GM23338 (cell line): ENCODE data around the gene N4BP2L1. TPM values are rescaled to one million over a fixed set of nuclear protein-coding genes. Genes with fewer than 3 reads are reported as not detected.

Experiments
- ATAC-seq: fragments of 200-7000 bp; cut with Tn5 transposase; 3 replicates; pipeline ENCODE4 v1.9.1; 2020
- DNase-seq: peaks from one replicate; pipeline ENCODE4 v3.0.0-alpha.2; 2015; ENCODE audit warnings: low spot score
- H2AFZ ChIP-seq: fragments of 200-600 bp; sonication (generic); 2 replicates; pipeline ENCODE4 v1.8.0; 2016; ENCODE audit warnings: antibody characterized with exemption, mild to moderate bottlenecking, moderate library complexity
- H3F3A ChIP-seq: fragments of 200-600 bp; sonication (generic); replicated peaks from 2 replicates; pipeline ENCODE4 v1.8.0; 2017; ENCODE audit warnings: antibody characterized with exemption, mixed run types, low read depth
- H3K27ac ChIP-seq: fragments of 200-600 bp; sonication (generic); 2 replicates; pipeline ENCODE4 v1.6.1; 2016; ENCODE audit warnings: low read depth
- H3K27me3 ChIP-seq: fragments of 200-600 bp; sonication (generic); 2 replicates; pipeline ENCODE4 v1.8.0; 2016; ENCODE audit warnings: mild to moderate bottlenecking, mixed run types, moderate library complexity; ENCODE audit not compliant: insufficient read depth
- H3K36me3 ChIP-seq: fragments of 200-600 bp; sonication (generic); 2 replicates; pipeline ENCODE4 v1.8.0; 2016; ENCODE audit warnings: mild to moderate bottlenecking; ENCODE audit not compliant: insufficient read depth
- H3K4me1 ChIP-seq: fragments of 200-600 bp; sonication (generic); 2 replicates; pipeline ENCODE4 v1.8.0; 2016; ENCODE audit warnings: mild to moderate bottlenecking, moderate library complexity; ENCODE audit not compliant: insufficient read depth
- H3K4me2 ChIP-seq: fragments of 200-600 bp; sonication (generic); 2 replicates; pipeline ENCODE4 v1.7.1; 2017; ENCODE audit warnings: mixed run types
- H3K4me3 ChIP-seq: fragments of 200-600 bp; sonication (generic); 2 replicates; pipeline ENCODE4 v1.6.1; 2016; ENCODE audit warnings: mixed run types
- H3K79me2 ChIP-seq: fragments of 200-600 bp; sonication (generic); replicated peaks from 2 replicates; pipeline ENCODE4 v1.8.0; 2017; ENCODE audit warnings: mild to moderate bottlenecking; ENCODE audit not compliant: insufficient read depth
- H3K9me2 ChIP-seq: fragments of 200-600 bp; sonication (generic); 2 replicates; pipeline ENCODE4 v1.8.0; 2017; ENCODE audit not compliant: insufficient read depth
- H4K20me1 ChIP-seq: fragments of 200-600 bp; sonication (generic); replicated peaks from 2 replicates; pipeline ENCODE4 v1.8.0; 2017; ENCODE audit warnings: mild to moderate bottlenecking; ENCODE audit not compliant: insufficient read depth
- H3K27ac Mint-ChIP-seq: 2 replicates; pipeline ENCODE4 v1.8.0; 2020; ENCODE audit warnings: inconsistent platforms, mild to moderate bottlenecking, moderate library complexity, mixed read lengths
- H3K27me3 Mint-ChIP-seq: 3 replicates; pipeline ENCODE4 v1.8.0; 2022; ENCODE audit warnings: low read depth, mild to moderate bottlenecking, moderate library complexity, mixed read lengths, inconsistent platforms; ENCODE audit not compliant: insufficient read depth, poor library complexity
- H3K36me3 Mint-ChIP-seq: 3 replicates; pipeline ENCODE4 v1.8.0; 2021; ENCODE audit warnings: low read depth, mild to moderate bottlenecking, inconsistent platforms, moderate library complexity, mixed read lengths
- H3K4me1 Mint-ChIP-seq: 3 replicates; pipeline ENCODE4 v1.8.0; 2020; ENCODE audit warnings: mild to moderate bottlenecking, inconsistent platforms, mixed read lengths
- H3K4me3 Mint-ChIP-seq: 3 replicates; pipeline ENCODE4 v1.8.0; 2021; ENCODE audit warnings: moderate library complexity, mild to moderate bottlenecking, inconsistent platforms, mixed read lengths
- H3K9me3 Mint-ChIP-seq: 3 replicates; pipeline ENCODE4 v1.8.0; 2020; ENCODE audit warnings: moderate library complexity, mild to moderate bottlenecking, inconsistent platforms, mixed read lengths
- POLR2AphosphoS5 ChIP-seq: IDR thresholded peaks from 2 replicates; pipeline ENCODE4 v1.6.1; 2016; ENCODE audit warnings: antibody characterized with exemption, low read depth
- ZNF462 ChIP-seq: fragments of 250-450 bp; sonication (Bioruptor Pico); IDR thresholded peaks from 2 replicates; pipeline ENCODE4 v1.5.0; 2020; ENCODE audit warnings: mild to moderate bottlenecking, moderate library complexity
- polyA plus RNA-seq: library from polyadenylated mRNA; unstranded; fragments of >200 nt; fragmentation: Nextera tagmentation; extraction: Ambion mirVana; gene quantifications from 2 replicates; pipeline ENCODE4 v1.2.1, GENCODE V29; 2016
- total RNA-seq: library from RNA; depleted of rRNA; stranded (reverse); fragments of >200 nt; shearing (Covaris generic); gene quantifications from 2 replicates; pipeline ENCODE4 v1.2.3, GENCODE V29; 2014
- TF ChIP-seq, protein P1 (sequence below): IDR thresholded peaks from 2 replicates; pipeline ENCODE4 v1.6.1; 2016; ENCODE audit warnings: antibody characterized with exemption

Gene N4BP2L1
- total and polyA plus RNA-seq, 2 experiments from 2014 or later = 3.3 to 4.1 TPM

DNA sequence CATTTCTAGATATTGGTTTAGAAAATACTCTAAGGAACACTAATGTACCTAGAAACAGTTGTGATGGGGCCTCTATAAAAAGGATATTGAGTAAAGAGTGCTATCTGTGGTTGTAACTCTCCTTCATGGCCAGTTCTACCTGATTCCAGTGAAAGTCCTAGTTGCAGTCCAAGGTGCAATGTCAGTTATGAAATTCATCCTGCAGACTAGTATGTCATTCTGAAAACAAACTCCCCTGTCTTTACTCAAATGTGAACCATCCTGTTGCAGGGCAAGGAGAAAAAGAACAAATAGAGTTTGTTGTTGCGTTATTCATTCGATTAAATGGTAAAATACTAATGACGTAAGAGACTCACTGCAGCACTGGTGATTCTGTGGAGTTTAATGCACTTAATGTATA lies 18.3 kb upstream of the N4BP2L1 start (continued):
- TF ChIP-seq ZNF462 (CRISPR knock-in tag) = no peak
- TF ChIP-seq, protein P1, sequence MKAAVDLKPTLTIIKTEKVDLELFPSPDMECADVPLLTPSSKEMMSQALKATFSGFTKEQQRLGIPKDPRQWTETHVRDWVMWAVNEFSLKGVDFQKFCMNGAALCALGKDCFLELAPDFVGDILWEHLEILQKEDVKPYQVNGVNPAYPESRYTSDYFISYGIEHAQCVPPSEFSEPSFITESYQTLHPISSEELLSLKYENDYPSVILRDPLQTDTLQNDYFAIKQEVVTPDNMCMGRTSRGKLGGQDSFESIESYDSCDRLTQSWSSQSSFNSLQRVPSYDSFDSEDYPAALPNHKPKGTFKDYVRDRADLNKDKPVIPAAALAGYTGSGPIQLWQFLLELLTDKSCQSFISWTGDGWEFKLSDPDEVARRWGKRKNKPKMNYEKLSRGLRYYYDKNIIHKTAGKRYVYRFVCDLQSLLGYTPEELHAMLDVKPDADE = no peak

DNA sequence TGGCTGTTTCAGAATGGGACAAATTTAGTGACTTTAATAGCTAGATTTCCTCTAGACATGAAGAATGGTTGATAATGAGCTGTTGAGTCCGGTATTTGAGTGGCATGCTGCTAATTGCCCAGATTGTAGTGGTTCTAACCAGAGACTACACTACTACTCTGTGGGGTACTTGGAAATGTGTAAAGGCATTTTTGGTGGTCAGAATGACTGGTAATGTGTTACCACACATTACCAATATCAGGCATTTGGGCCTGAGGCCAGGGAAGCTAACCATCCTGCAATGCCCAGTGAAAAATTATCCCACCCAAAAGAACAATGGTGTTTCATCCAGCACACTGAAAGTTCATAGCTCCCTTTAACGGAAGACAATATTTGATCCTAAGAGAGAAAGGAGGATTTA lies 17.5 kb upstream of the N4BP2L1 start:
- no peaks in the 10 kb centered on the region for H3K27me3 Mint-ChIP-seq
- no peaks in the 10 kb centered on the region for H3K4me1 ChIP-seq
- no peaks in the 10 kb centered on the region for H3F3A ChIP-seq
- no peaks in the 10 kb centered on the region for H3K9me3 Mint-ChIP-seq
- H3K4me3 ChIP-seq = no peak overlapping the region
- H3K4me1 Mint-ChIP-seq = no peaks in the 10 kb centered on the region
- no peaks in the 10 kb centered on the region for H3K27me3 ChIP-seq
- no peaks in the 10 kb centered on the region for H3K36me3 ChIP-seq
- no peaks in the 10 kb centered on the region; the same call in 1 of the 2 replicates for H4K20me1 ChIP-seq
- no peaks in the 10 kb centered on the region for H3K36me3 Mint-ChIP-seq
- no peak overlapping the region for H2AFZ ChIP-seq
- H3K4me3 Mint-ChIP-seq = no peak overlapping the region
- DNase-seq (no peak), ATAC-seq (no peak)
- TF ChIP-seq ZNF462 (CRISPR knock-in tag) = no peak
- no peak for TF ChIP-seq POLR2AphosphoS5
- no peak overlapping the region for H3K27ac ChIP-seq
- no peak overlapping the region for H3K4me2 ChIP-seq
- H3K27ac Mint-ChIP-seq = no peak overlapping the region
- no peaks in the 10 kb centered on the region for H3K9me2 ChIP-seq
- H3K79me2 ChIP-seq = no peaks in the 10 kb centered on the region
